H9 (cell line): ENCODE results near the gene LSMEM2. TPM values are rescaled to one million over a fixed set of nuclear protein-coding genes. Genes with fewer than 3 reads are reported as not detected.

ENCODE experiments used
- DNase-seq: peaks from one replicate; pipeline ENCODE4 v3.0.0-alpha.2; 2017
- H2AFZ ChIP-seq: one replicate; pipeline ENCODE4 v1.6.1; 2013; ENCODE audit warnings: mild to moderate bottlenecking, low read length, control low read depth, moderate library complexity
- H2AK5ac ChIP-seq: 2 replicates; pipeline ENCODE4 v1.6.1; 2013; ENCODE audit warnings: low read length, control low read depth, mixed read lengths; ENCODE audit not compliant: insufficient read length
- H2BK120ac ChIP-seq: one replicate; pipeline ENCODE4 v1.6.1; 2013; ENCODE audit warnings: low read depth, mild to moderate bottlenecking, low read length, control low read depth, inconsistent platforms; ENCODE audit not compliant: poor library complexity, severe bottlenecking
- H2BK12ac ChIP-seq: 2 replicates; pipeline ENCODE4 v1.6.1; 2013; ENCODE audit warnings: low read length, control low read depth, mixed read lengths, low read depth; ENCODE audit not compliant: insufficient read length
- H2BK15ac ChIP-seq: 2 replicates; pipeline ENCODE4 v1.6.1; 2013; ENCODE audit warnings: low read depth, low read length, control low read depth
- H2BK20ac ChIP-seq: one replicate; pipeline ENCODE4 v1.6.1; 2013; ENCODE audit warnings: low read depth, mild to moderate bottlenecking, low read length, control low read depth, inconsistent platforms; ENCODE audit not compliant: poor library complexity, severe bottlenecking
- H2BK5ac ChIP-seq: 2 replicates; pipeline ENCODE4 v1.6.1; 2013; ENCODE audit warnings: low read length, control low read depth, mixed read lengths; ENCODE audit not compliant: insufficient read length
- H3K14ac ChIP-seq: 2 replicates; pipeline ENCODE4 v1.6.1; 2013; ENCODE audit warnings: low read length, control low read depth; ENCODE audit not compliant: insufficient read depth
- H3K18ac ChIP-seq: 2 replicates; pipeline ENCODE4 v1.6.1; 2013; ENCODE audit warnings: low read depth, mild to moderate bottlenecking, mixed read lengths, low read length, control low read depth; ENCODE audit not compliant: insufficient read length
- H3K23ac ChIP-seq: 2 replicates; pipeline ENCODE4 v1.6.1; 2013; ENCODE audit warnings: low read length, control low read depth, mixed read lengths, low read depth; ENCODE audit not compliant: insufficient read length
- H3K23me2 ChIP-seq: 2 replicates; pipeline ENCODE4 v1.6.1; 2013; ENCODE audit warnings: low read depth, mild to moderate bottlenecking, mixed read lengths, low read length, control low read depth; ENCODE audit not compliant: insufficient read length, poor library complexity, severe bottlenecking
- H3K27ac ChIP-seq: 2 replicates; pipeline ENCODE4 v1.5.1; 2013; ENCODE audit warnings: low read length, control low read depth, mixed read lengths, low read depth; ENCODE audit not compliant: insufficient read length
- H3K27me3 ChIP-seq: 2 replicates; pipeline ENCODE4 v1.6.1; 2013; ENCODE audit warnings: low read length, control low read depth, inconsistent platforms; ENCODE audit not compliant: insufficient read depth
- H3K4ac ChIP-seq: 2 replicates; pipeline ENCODE4 v1.6.1; 2013; ENCODE audit warnings: low read depth, mild to moderate bottlenecking, control low read depth, inconsistent platforms, low read length, moderate library complexity
- H3K4me1 ChIP-seq: 2 replicates; pipeline ENCODE4 v1.6.1; 2013; ENCODE audit warnings: low read length, control low read depth, inconsistent platforms; ENCODE audit not compliant: insufficient read depth
- H3K4me2 ChIP-seq: 2 replicates; pipeline ENCODE4 v1.6.1; 2013; ENCODE audit warnings: low read length, control low read depth, mixed read lengths; ENCODE audit not compliant: insufficient read length, insufficient read depth
- H3K56ac ChIP-seq: 2 replicates; pipeline ENCODE4 v1.6.1; 2013; ENCODE audit warnings: low read depth, mild to moderate bottlenecking, mixed read lengths, low read length, control low read depth; ENCODE audit not compliant: insufficient read length
- H3K79me1 ChIP-seq: 2 replicates; pipeline ENCODE4 v1.6.1; 2013; ENCODE audit warnings: low read depth, mild to moderate bottlenecking, moderate library complexity, low read length, control low read depth, inconsistent platforms; ENCODE audit not compliant: insufficient read depth, poor library complexity, severe bottlenecking
- H3K79me2 ChIP-seq: 2 replicates; pipeline ENCODE4 v1.6.1; 2013; ENCODE audit warnings: low read length, control low read depth, inconsistent platforms; ENCODE audit not compliant: insufficient read depth
- H3K9ac ChIP-seq: 2 replicates; pipeline ENCODE4 v1.6.1; 2013; ENCODE audit warnings: low read length, control low read depth, mixed read lengths; ENCODE audit not compliant: insufficient read length; ENCODE audit errors: extremely low read depth
- H3K9me3 ChIP-seq: one replicate; pipeline ENCODE4 v1.6.1; 2013; ENCODE audit warnings: low read depth, low read length, inconsistent platforms; ENCODE audit not compliant: control insufficient read depth
- H3T11ph ChIP-seq: one replicate; pipeline ENCODE4 v1.6.1; 2013; ENCODE audit warnings: mild to moderate bottlenecking, low read length, control low read depth, inconsistent platforms
- H4K20me1 ChIP-seq: one replicate; pipeline ENCODE4 v1.6.1; 2013; ENCODE audit not compliant: control insufficient read depth, insufficient read length, insufficient read depth
- H4K5ac ChIP-seq: 2 replicates; pipeline ENCODE4 v1.6.1; 2013; ENCODE audit warnings: low read depth, mild to moderate bottlenecking, mixed read lengths, low read length, control low read depth; ENCODE audit not compliant: insufficient read length
- H4K8ac ChIP-seq: replicated peaks from 2 replicates; pipeline ENCODE4 v1.6.1; 2013; ENCODE audit warnings: low read length, control low read depth, mixed read lengths, low read depth; ENCODE audit not compliant: insufficient read length
- H4K91ac ChIP-seq: 2 replicates; pipeline ENCODE4 v1.6.1; 2013; ENCODE audit warnings: low read depth, mild to moderate bottlenecking, moderate library complexity, mixed read lengths, low read length, control low read depth; ENCODE audit not compliant: insufficient read length
- H3K27ac Mint-ChIP-seq, 3 experiments: 2 replicates in 2 of 3; 3 replicates in 1 of 3; pipeline ENCODE4 v1.8.0; 2020 to 2021; ENCODE audit warnings: mixed read lengths in 3 of 3, mild to moderate bottlenecking in 1 of 3, moderate library complexity in 1 of 3
- H3K27me3 Mint-ChIP-seq: 2 replicates; pipeline ENCODE4 v1.8.0; 2021; ENCODE audit warnings: low read depth, mild to moderate bottlenecking, moderate library complexity, mixed read lengths
- H3K36me3 Mint-ChIP-seq, 3 experiments: 2 replicates in 2 of 3; 3 replicates in 1 of 3; pipeline ENCODE4 v1.8.0; 2020 to 2021; ENCODE audit warnings: low read depth in 3 of 3, mixed read lengths in 3 of 3; ENCODE audit not compliant: insufficient read depth in 1 of 3
- H3K4me1 Mint-ChIP-seq, 2 experiments: 2 replicates each; pipeline ENCODE4 v1.8.0; 2020; ENCODE audit warnings: mixed read lengths in 2 of 2
- H3K4me3 Mint-ChIP-seq, 2 experiments: 2 replicates in 1 of 2; 3 replicates in 1 of 2; pipeline ENCODE4 v1.8.0; 2020 to 2021; ENCODE audit warnings: mild to moderate bottlenecking in 2 of 2, mixed read lengths in 2 of 2, moderate library complexity in 1 of 2
- H3K9me3 Mint-ChIP-seq, 2 experiments: 2 replicates in 1 of 2; 3 replicates in 1 of 2; pipeline ENCODE4 v1.8.0; 2020; ENCODE audit warnings: mild to moderate bottlenecking in 2 of 2, mixed read lengths in 2 of 2, moderate library complexity in 1 of 2
- CTCF ChIP-seq: fragments of 200-600 bp; sonication (generic); conservative IDR thresholded peaks from 3 replicates; pipeline ENCODE4 v1.8.0; 2021; ENCODE audit warnings: antibody characterized with exemption, mild to moderate bottlenecking
- WGBS: extraction: QIAGEN DNeasy Blood & Tissue Kit; methylation state at CpG from one replicate; pipeline ENCODE4 v1.1.7; 2013; ENCODE audit warnings: missing lambda C conversion rate, low lambda C conversion rate, mixed read lengths; ENCODE audit not compliant: insufficient read length; ENCODE audit errors: extremely low coverage; 5-methylcytosine and 5-hydroxymethylcytosine counted together
- total RNA-seq: library from RNA; stranded (reverse); gene quantifications from 2 replicates; pipeline ENCODE4 v1.2.1, GENCODE V29; 2021

The LSMEM2 gene
- total RNA-seq, 1 experiment from 2014 or later: 0.50 TPM

- no peaks in the 10 kb centered on the region; a peak in 1 of 7 replicates for H3K36me3 Mint-ChIP-seq
- H2BK5ac ChIP-seq: no peak overlapping the region
- DNase-seq: no peak
- no peak overlapping the region for H3K27ac ChIP-seq
- no peaks in the 10 kb centered on the region for H3K9me3 ChIP-seq
- H3K4me3 Mint-ChIP-seq: no peak overlapping the region
- H3K4ac ChIP-seq: no peak overlapping the region
- TF ChIP-seq CTCF: no peak
- H3K14ac ChIP-seq: no peak overlapping the region
- no peaks in the 10 kb centered on the region for H3K79me2 ChIP-seq
- peaks cover 6% of the 10 kb centered on the region for H3K23me2 ChIP-seq
- no peak overlapping the region for H4K5ac ChIP-seq
- H4K20me1 ChIP-seq: no peaks in the 10 kb centered on the region
- peaks cover 56% of the 10 kb centered on the region for H3K27me3 Mint-ChIP-seq
- no peak overlapping the region for H2AK5ac ChIP-seq
- H2BK20ac ChIP-seq: no peak overlapping the region
- H3K4me1 ChIP-seq: no peaks in the 10 kb centered on the region
- no peaks in the 10 kb centered on the region for H3K9me3 Mint-ChIP-seq
- H3K23ac ChIP-seq: no peak overlapping the region
- H2BK15ac ChIP-seq: no peak overlapping the region
- no peak overlapping the region for H3K9ac ChIP-seq
- H3K56ac ChIP-seq: no peak overlapping the region
- peak overlapping the region in 1 of 3 experiments; percentile 95; a peak in 1 of 7 replicates for H3K27ac Mint-ChIP-seq
- no peak overlapping the region for H3K18ac ChIP-seq
- H3T11ph ChIP-seq: no peak overlapping the region
- H4K8ac ChIP-seq: no peak overlapping the region
- no peak overlapping the region for H4K91ac ChIP-seq
- peaks cover 12% of the 10 kb centered on the region; the same call in 1 of the 2 replicates for H3K27me3 ChIP-seq
- H3K79me1 ChIP-seq: no peaks in the 10 kb centered on the region
- H2AFZ ChIP-seq: no peak overlapping the region
- WGBS: no CpG with 5 or more reads among the region's 4 CpGs
- H3K4me1 Mint-ChIP-seq: peaks cover 19 to 22% of the 10 kb centered on the region in 2 experiments
- no peak overlapping the region for H2BK120ac ChIP-seq
- no peak overlapping the region for H2BK12ac ChIP-seq
- no peak overlapping the region for H3K4me2 ChIP-seq
Measured at GRCh38 chr3:50278123-50278879, 586 bp upstream of the LSMEM2 start.
